KOPT-K1 (cell line): Measurements from ENCODE around the gene TNFRSF19.

ENCODE experiments used
- H3K27ac ChIP-seq: fragments of 200-600 bp; sonication (generic); 2 replicates; pipeline ENCODE4 v1.5.1; 2016; ENCODE audit warnings: antibody characterized with exemption, mild to moderate bottlenecking, low read depth, low read length; ENCODE audit not compliant: poor library complexity, severe bottlenecking
- H3K36me3 ChIP-seq: fragments of 200-600 bp; sonication (generic); 2 replicates; pipeline ENCODE4 v1.5.1; 2017; ENCODE audit warnings: antibody characterized with exemption, mild to moderate bottlenecking, low read length, moderate library complexity; ENCODE audit not compliant: insufficient read depth
- H3K9me3 ChIP-seq: fragments of 200-600 bp; sonication (generic); 2 replicates; pipeline ENCODE4 v1.5.1; 2017; ENCODE audit warnings: antibody characterized with exemption, low read length, mild to moderate bottlenecking; ENCODE audit not compliant: insufficient read depth, poor library complexity, severe bottlenecking

The TNFRSF19 gene

DNA sequence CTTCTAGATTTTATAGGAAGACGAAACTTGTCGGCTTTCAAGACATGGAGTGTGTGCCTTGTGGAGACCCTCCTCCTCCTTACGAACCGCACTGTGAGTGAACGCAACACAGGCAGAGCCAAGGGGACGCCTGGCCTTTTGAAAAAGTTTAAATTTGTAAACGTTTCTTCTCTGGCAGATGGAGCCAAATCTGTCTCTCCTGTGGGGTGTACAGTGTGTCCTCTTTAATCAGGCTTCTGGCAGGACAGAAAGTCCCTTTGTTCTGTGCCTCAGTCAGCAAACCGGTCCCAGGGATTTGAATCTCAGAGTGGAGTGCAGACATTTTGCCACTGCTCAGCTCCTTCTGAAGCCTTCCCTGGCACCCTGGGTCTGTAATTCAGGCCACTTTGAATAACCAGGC, 56.5 kb downstream of the TNFRSF19 start:
- Histone ChIP-seq H3K9me3 (peaks cover 4% of the 10 kb centered on the region), H3K36me3 (no peaks in the 10 kb centered on the region), H3K27ac (no peak overlapping the region)

DNA sequence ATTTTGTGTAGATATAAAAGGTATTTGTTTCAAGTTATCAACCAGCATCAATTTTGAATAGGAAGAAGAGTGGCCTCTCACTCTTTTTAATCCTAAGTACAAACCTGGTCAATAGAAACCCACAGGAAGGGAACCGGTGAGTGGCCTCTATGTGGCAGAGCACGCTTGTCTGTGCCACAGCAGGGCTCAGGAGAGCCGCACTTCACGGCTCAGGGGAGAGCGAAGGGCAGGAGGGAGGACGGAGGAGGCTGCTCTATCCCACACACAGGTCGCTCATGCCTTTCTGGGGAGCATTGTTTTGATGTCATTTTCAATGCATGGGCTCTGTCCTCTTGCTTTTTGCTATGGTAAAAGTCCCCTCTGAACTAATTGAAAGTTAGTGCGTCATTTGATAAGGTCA, 57.2 kb downstream of the TNFRSF19 start:
- Histone ChIP-seq H3K27ac (no peak overlapping the region), H3K36me3 (no peaks in the 10 kb centered on the region), H3K9me3 (peaks cover 4% of the 10 kb centered on the region)

DNA sequence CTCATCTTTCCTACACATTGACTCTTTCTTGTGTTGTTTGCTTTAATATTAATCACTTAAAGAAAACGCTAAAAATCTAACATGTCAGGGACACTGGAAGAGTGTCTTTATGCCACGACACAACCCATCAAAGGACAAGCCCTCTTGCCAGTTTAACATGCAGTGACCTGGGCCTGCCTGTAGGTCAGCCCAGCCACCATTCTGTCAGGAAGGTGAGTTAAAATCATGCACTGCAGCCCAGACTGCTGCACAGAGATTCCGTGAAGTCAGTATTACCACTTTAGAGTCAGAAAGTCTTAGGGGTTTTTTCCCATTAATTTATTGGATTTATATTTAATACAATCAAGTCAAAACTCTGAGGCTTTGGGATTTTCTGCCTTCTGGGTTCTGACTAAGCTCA, 58.0 kb downstream of the TNFRSF19 start:
- no peak overlapping the region for H3K27ac ChIP-seq
- H3K36me3 ChIP-seq, result no peaks in the 10 kb centered on the region
- H3K9me3 ChIP-seq, result peaks cover 4% of the 10 kb centered on the region

DNA sequence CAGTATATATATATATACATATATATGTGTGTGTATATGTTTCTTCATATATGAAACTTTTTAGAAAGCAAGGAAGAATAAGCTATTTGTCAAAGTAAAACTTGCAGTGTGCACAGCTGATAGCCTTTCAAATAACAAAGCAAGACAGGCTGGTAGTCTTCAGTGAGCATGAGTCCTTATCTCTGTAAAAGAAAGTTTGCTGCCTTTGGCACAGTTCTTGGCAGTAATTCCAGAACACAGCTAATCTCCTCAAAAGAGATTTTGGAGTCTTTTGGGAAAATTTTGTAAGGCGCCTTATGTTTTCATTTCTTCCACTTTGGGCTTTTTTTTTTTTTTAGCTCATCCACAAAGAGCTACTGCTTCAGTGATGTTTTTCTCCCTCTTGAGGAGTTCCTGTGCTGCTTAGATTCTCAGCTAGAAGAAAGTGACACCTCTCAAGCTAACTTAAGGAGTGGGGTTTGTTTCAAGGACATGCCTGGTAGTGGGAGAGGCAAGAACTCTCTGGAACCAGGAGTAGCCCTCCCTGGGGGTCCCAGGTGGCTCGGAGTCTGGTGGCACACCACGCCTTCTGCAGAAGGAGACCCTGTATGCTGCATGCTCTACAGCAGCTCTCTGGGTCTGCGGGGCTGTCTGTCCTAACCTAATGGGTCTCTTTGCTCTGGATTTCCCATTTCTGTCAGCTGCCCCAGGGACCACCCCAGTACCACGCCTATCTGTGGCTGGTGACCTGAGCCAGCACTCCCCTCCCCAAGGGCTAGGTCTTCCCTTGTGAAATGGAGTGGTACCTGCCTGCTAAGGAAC, 58.8 kb downstream of the TNFRSF19 start:
- no peaks in the 10 kb centered on the region for H3K36me3 ChIP-seq
- no peak overlapping the region for H3K27ac ChIP-seq
- no peaks in the 10 kb centered on the region for H3K9me3 ChIP-seq

DNA sequence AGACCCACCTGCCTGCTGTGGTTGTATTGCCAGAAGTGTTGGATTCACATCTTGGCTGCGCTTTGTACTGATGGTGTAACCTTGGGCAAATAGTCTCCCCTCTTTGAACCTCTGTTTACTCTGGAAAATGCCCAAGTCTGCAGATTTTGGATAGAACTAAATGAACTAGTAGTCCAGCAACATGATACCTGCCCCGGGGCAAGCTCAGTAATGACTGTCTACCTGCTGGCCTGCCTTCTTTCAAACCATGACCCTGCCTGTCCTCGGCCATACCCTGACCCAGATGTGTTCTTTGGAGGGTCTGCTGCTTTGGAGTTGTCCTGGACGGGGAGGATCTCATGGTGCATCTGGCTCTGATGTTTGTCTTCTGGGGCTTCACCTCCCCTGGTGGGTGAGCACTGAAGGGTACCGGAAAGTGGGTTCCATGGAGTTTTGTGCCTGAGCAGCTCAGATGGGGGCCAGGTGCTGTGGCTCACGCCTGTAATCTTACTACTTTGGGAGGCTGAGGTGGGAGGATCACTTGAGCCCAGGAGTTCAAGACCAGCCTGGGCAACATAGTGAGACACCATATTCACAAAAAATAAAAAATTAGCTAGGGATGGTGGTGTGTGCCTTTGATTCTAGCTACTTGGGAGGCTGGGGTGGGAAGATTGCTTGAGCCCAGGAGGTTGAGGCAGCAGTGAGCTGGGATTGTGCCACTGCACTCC, 59.5 kb downstream of the TNFRSF19 start:
- no peaks in the 10 kb centered on the region for H3K9me3 ChIP-seq
- no peaks in the 10 kb centered on the region for H3K36me3 ChIP-seq
- no peak overlapping the region for H3K27ac ChIP-seq

DNA sequence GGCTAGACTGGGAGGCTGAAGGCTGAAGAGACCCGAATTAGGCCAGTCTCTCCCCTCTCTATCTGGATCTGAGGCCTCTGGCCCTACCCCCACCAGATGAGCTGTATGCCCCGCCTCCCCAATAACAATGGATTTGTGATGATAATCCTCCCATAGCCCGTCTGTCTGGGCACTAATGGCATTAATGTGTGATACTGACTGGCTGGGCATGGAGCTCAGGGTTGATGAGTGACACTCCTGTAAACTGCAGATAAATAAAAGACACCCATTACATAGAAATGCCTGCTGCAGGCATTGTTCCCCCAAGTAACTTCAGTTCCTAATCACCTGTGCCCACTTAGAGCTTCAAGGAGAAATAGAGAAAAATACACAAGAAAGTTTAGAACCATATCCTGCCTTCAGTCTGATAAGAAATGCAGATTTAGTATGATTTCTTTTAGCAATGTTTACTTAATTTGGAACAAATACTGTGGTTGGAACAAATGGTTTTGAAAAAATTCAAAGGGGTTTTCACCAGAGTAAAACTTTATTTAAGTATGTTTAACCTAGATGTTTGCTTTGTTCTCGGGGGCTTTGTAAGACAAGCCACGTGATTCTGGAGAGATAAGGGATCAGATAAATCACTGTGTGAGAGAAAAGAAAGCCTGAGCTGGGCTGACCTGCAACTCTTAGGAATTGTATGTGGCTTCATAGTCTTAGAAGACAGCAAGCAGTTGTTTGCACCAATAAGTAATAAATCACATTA, 60.3 kb downstream of the TNFRSF19 start:
- no peak overlapping the region for H3K27ac ChIP-seq
- no peaks in the 10 kb centered on the region for H3K36me3 ChIP-seq
- no peaks in the 10 kb centered on the region for H3K9me3 ChIP-seq

DNA sequence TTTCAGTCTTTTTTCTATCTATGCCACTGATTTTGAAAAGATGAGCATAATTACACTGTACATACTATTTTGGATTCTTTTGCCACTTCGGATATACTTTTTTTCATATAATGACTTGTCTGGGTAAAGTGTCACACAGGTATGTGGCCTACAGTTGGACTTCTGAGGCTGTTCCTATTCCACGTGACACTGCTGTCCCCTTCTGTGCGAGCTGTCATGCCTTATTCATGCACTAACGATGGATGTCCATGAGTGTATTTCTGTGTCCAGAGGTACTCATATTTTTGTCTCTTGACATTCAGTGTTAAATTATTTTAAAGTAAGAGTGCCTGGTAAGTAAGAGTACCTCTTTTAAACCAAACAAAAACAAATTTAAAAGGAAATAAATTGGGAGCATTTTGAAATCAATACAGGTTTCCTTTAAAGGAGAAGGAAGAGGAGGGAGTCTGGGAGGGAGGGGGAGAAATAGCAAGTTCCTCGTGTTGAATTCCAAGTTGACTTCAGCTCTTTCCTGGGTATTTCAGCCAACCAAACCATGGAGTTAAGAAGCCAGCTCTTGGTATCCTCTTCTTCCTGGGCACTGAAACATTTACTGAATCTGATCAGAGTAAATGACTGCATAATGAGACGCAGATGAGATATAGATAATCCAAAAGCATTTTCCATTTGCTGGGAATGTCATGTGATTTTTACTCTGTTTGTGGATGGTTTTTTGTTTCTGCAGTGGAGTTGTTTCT, 61.3 kb downstream of the TNFRSF19 start:
- Histone ChIP-seq H3K27ac (no peak overlapping the region), H3K9me3 (no peaks in the 10 kb centered on the region), H3K36me3 (no peaks in the 10 kb centered on the region)

DNA sequence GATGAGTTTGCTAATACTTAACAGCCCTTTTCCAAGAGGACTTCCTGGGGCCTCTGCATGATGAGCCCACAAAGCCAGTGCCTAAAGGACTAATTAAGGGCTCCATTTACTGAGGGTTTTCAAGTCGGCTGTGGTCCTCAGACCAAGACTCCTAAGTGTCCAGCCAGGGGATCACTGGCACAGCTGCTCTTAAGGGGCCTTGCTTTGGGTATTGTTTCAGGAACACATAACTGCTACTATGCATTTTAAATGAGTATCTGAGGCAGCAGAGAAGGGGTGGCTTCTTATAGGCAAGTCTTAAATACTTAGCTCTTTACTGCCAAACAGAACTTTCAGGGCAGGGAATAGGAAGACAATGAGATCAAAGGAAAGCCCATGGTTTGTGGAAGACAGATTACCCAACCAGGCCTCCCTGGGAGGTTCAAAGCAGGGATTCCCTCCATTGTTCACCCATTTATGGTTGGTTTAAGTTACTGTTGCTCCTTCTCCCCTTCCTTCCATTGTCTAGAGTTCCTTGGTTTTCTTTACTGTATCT, 61.9 kb downstream of the TNFRSF19 start:
- no peak overlapping the region for H3K27ac ChIP-seq

DNA sequence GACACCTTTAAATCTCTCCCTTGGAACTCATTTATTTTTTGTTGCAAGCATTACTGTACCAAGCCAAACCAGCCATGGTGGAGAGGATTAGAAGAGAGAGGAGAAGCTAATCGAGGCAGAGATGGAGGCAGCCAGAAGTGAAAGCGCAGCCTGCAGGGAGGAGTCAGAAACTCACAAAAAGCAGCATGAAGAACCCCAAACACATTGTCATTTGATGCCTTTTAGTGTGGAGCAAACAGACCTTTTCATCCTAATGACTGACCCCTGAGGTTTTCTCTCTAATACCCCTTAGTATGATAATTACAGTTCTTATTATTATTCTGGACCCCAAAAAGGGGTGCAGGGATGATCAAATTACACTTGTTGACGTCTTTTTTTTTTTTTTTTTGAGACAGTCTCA, 62.5 kb downstream of the TNFRSF19 start:
- Histone ChIP-seq H3K27ac (no peak overlapping the region), H3K36me3 (no peaks in the 10 kb centered on the region), H3K9me3 (no peaks in the 10 kb centered on the region)

More for the DNA sequence above, 61.9 kb downstream of the TNFRSF19 start:
- no peaks in the 10 kb centered on the region for H3K9me3 ChIP-seq
- no peaks in the 10 kb centered on the region for H3K36me3 ChIP-seq

DNA sequence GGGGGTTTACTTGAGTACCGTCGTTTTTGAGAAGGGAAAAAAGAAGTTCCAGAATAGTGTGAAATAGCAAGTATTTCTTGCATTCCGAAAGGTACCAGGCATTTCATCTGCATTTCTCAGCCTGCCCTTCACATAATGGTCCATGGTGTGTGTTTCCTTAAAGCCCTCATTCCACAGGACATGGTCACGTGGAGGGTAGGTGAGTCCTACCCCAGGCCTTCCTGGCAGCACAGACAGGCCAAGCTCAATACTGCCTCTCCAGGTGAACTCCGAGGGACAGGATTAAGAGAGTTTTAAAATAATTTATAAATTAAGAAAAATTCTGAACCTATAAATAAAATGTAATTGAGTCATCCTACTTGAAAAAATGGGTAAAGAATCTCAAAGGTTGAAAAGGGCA, 64.7 kb downstream of the TNFRSF19 start:
- Histone ChIP-seq H3K9me3 (no peaks in the 10 kb centered on the region), H3K36me3 (no peaks in the 10 kb centered on the region), H3K27ac (no peak overlapping the region)

DNA sequence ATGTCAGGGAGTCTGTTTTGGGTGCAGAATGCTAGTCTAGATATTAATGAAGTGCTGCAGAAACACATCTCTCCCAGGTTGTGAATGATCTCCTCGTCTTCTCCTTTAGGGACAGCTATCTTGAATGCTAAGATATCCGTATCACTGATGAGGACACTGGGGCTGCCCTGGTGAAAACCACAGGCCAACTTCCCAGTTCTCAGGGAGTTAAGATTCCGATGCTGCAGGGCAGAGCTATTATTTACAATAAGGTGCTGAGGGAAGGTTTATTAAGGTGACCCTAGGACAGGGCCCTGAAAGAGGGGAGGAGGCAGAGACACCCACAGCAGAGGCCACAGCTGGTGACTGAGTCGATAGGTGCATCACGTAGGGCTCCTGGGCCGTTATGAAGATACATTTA, 66.1 kb downstream of the TNFRSF19 start:
- no peaks in the 10 kb centered on the region for H3K36me3 ChIP-seq
- no peaks in the 10 kb centered on the region for H3K9me3 ChIP-seq

DNA sequence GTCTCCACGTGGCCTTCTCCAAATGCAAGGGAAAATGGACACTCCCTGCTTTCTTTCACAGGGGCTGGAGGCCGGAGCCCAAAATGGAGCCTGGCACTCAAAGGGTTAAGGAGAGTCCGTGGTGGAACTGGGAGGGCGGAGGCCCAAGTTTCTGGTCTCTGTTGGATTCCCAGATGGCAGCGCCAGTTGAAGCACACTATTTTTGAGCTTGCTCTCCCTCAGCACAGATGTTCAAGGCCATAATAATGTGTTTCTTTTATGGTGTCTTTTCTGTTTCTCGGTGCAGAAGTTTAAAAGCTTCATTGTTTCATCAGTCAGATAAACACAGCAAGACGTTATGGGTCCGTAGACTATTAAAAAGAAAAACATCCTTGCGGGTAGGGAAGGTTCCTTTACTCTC, 67.6 kb downstream of the TNFRSF19 start:
- Histone ChIP-seq H3K36me3 (no peaks in the 10 kb centered on the region), H3K27ac (no peak overlapping the region), H3K9me3 (no peaks in the 10 kb centered on the region)

More for the DNA sequence above, 66.1 kb downstream of the TNFRSF19 start:
- H3K27ac ChIP-seq, result no peak overlapping the region

DNA sequence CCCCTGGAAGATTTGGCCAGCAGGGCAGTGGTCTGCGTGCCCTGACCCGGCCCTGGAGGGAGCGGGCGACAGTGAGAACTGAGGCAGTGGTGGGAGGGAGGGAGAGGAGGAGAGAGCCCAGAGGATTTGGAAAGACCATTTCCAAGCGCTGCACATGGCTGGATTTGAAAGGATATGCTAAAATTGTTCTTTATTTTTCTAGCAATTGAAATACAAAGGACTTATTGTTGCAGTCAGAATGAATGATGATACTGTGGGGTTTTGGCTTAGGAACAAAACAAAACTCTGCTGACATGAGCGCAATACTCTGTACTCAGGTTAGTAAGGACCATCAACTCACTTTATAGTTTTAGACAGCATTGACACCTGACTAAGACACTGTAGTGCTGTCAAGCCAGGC, 69.5 kb downstream of the TNFRSF19 start:
- H3K9me3 ChIP-seq, result no peaks in the 10 kb centered on the region
- no peak overlapping the region for H3K27ac ChIP-seq
- H3K36me3 ChIP-seq, result no peaks in the 10 kb centered on the region

DNA sequence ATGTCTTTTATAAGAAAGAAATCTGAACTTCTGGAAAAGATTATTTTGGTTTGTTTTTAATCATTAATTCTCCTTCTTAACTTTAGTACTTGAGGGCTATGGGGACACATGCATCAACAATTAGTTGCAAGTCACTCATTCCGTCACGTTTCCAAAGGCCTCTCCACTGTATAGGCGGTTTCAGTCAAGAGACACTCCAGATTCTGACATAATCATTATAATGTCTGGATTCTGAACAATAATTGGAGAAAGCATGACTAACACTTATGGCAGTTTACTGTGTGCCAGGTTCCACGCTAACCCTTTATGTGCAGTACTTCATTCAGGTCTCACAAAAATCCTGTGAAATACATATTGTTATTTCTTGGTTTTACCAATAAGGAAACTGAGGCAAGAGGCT, 71.9 kb downstream of the TNFRSF19 start:
- Histone ChIP-seq H3K36me3 (no peaks in the 10 kb centered on the region), H3K9me3 (no peaks in the 10 kb centered on the region), H3K27ac (no peak overlapping the region)
